Liver (tissue), 9 donors: Measurements from ENCODE around the gene MARS1. TPM values are rescaled to one million over a fixed set of nuclear protein-coding genes. Genes with fewer than 3 reads are reported as not detected.

Experiments
- DNase-seq: peaks from one replicate; pipeline ENCODE4 v3.0.0-alpha.2; 2017; ENCODE audit warnings: low spot score
- H3K27ac ChIP-seq, 2 donors: one replicate each; pipeline ENCODE4 v1.7.0; 2013; ENCODE audit warnings: inconsistent platforms in 2 of 2, low read length in 2 of 2, control low read depth in 1 of 2, low read depth in 1 of 2, mild to moderate bottlenecking in 1 of 2
- H3K27me3 ChIP-seq, 4 donors: one replicate each; pipeline versions ENCODE4 v1.6.1 to v1.7.0; 2013; ENCODE audit warnings: low read length in 3 of 4, inconsistent platforms in 1 of 4, mild to moderate bottlenecking in 1 of 4, moderate library complexity in 1 of 4; ENCODE audit not compliant: control insufficient read depth in 4 of 4, insufficient read depth in 4 of 4
- H3K36me3 ChIP-seq, 4 donors: one replicate each; pipeline versions ENCODE4 v1.6.1 to v1.7.0; 2013; ENCODE audit warnings: low read length in 3 of 4, mild to moderate bottlenecking in 3 of 4, low read depth in 1 of 4, moderate library complexity in 1 of 4; ENCODE audit not compliant: control insufficient read depth in 4 of 4, insufficient read depth in 3 of 4
- H3K4me1 ChIP-seq, 4 donors: one replicate each; pipeline versions ENCODE4 v1.6.1 to v1.7.0; 2013; ENCODE audit warnings: low read length in 3 of 4, mild to moderate bottlenecking in 3 of 4, moderate library complexity in 1 of 4; ENCODE audit not compliant: control insufficient read depth in 4 of 4, insufficient read depth in 4 of 4
- H3K4me3 ChIP-seq, 3 donors: one replicate each; pipeline versions ENCODE4 v1.6.1 to v1.7.0; 2013; ENCODE audit warnings: low read length in 3 of 3, control low read depth in 1 of 3, low read depth in 1 of 3, mild to moderate bottlenecking in 1 of 3
- H3K9ac ChIP-seq, 2 donors: one replicate each; pipeline ENCODE4 v1.7.0; 2013; ENCODE audit warnings: low read length in 2 of 2, mild to moderate bottlenecking in 2 of 2, moderate library complexity in 2 of 2, control low read depth in 1 of 2, low read depth in 1 of 2
- H3K9me3 ChIP-seq, 4 donors: one replicate each; pipeline versions ENCODE4 v1.6.1 to v1.7.0; 2013; ENCODE audit warnings: low read length in 3 of 4; ENCODE audit not compliant: control insufficient read depth in 4 of 4
- ATF3 ChIP-seq: IDR thresholded peaks from 2 replicates; pipeline ENCODE4 v1.6.1; 2016; ENCODE audit warnings: antibody characterized with exemption
- CTCF ChIP-seq: fragments of 150-350 bp; IDR thresholded peaks from 2 replicates; pipeline ENCODE4 v1.5.1; 2017; ENCODE audit warnings: improper control_type of control experiment, low read depth, low read length; ENCODE audit not compliant: missing input control
- EGR1 ChIP-seq, 2 donors: IDR thresholded peaks; 2 replicates each; pipeline ENCODE4 v1.6.1; 2016 to 2018; ENCODE audit warnings: antibody characterized with exemption in 2 of 2, low read depth in 2 of 2
- FOXA1 ChIP-seq: IDR thresholded peaks from 2 replicates; pipeline ENCODE4 v1.6.1; 2016; ENCODE audit warnings: antibody characterized with exemption
- FOXA2 ChIP-seq: IDR thresholded peaks from 2 replicates; pipeline ENCODE4 v1.6.1; 2016; ENCODE audit warnings: antibody characterized with exemption
- GABPA ChIP-seq, 2 donors: IDR thresholded peaks in 1 of 2; conservative IDR thresholded peaks in 1 of 2; 2 replicates each; pipeline ENCODE4 v1.6.1; 2016; ENCODE audit warnings: antibody characterized with exemption in 2 of 2, mild to moderate bottlenecking in 1 of 2, moderate library complexity in 1 of 2
- HNF4A ChIP-seq, 2 donors: conservative IDR thresholded peaks; 2 replicates each; pipeline ENCODE4 v1.6.1; 2016; ENCODE audit warnings: antibody characterized with exemption in 2 of 2, mild to moderate bottlenecking in 2 of 2
- HNF4G ChIP-seq: IDR thresholded peaks from 2 replicates; pipeline ENCODE4 v1.6.1; 2016; ENCODE audit warnings: antibody characterized with exemption
- JUND ChIP-seq, 2 donors: IDR thresholded peaks; 2 replicates each; pipeline ENCODE4 v1.6.1; 2016; ENCODE audit warnings: antibody characterized with exemption in 2 of 2
- MAX ChIP-seq: IDR thresholded peaks from 2 replicates; pipeline ENCODE4 v1.6.1; 2016; ENCODE audit warnings: antibody characterized with exemption
- NR2F2 ChIP-seq: IDR thresholded peaks from 2 replicates; pipeline ENCODE4 v1.6.1; 2016; ENCODE audit warnings: antibody characterized with exemption
- RAD21 ChIP-seq, 2 donors: IDR thresholded peaks; 2 replicates each; pipeline ENCODE4 v1.6.1; 2016; ENCODE audit warnings: antibody characterized with exemption in 2 of 2, mild to moderate bottlenecking in 2 of 2
- REST ChIP-seq: IDR thresholded peaks from 2 replicates; pipeline ENCODE4 v1.6.1; 2016; ENCODE audit warnings: antibody characterized with exemption, mild to moderate bottlenecking
- RXRA ChIP-seq, 2 donors: IDR thresholded peaks; 2 replicates each; pipeline ENCODE4 v1.6.1; 2017 to 2018; ENCODE audit warnings: antibody characterized with exemption in 2 of 2, mild to moderate bottlenecking in 1 of 2
- SP1 ChIP-seq: IDR thresholded peaks from 2 replicates; pipeline ENCODE4 v1.6.1; 2018; ENCODE audit warnings: antibody characterized with exemption, mild to moderate bottlenecking
- TAF1 ChIP-seq: conservative IDR thresholded peaks from 2 replicates; pipeline ENCODE4 v1.6.1; 2016; ENCODE audit warnings: antibody characterized with exemption, mild to moderate bottlenecking
- YY1 ChIP-seq: IDR thresholded peaks from 2 replicates; pipeline ENCODE4 v1.6.1; 2016; ENCODE audit warnings: antibody characterized with exemption, mild to moderate bottlenecking
- ZBTB33 ChIP-seq: IDR thresholded peaks from 2 replicates; pipeline ENCODE4 v1.6.1; 2016; ENCODE audit warnings: antibody characterized with exemption
- WGBS: extraction: QIAGEN DNeasy Blood & Tissue Kit; methylation state at CpG from one replicate; pipeline ENCODE4 v1.1.7; 2013; 5-methylcytosine and 5-hydroxymethylcytosine counted together
- polyA plus RNA-seq, 2 donors: library from polyadenylated mRNA; stranded (reverse) in 1 of 2; unstranded in 1 of 2; fragments of 200-250 nt in 1 of 2; fragments of >200 nt in 1 of 2; fragmentation: Nextera tagmentation in 1 of 2; extraction: Ambion mirVana in 1 of 2; gene quantifications; one replicate each; pipeline versions ENCODE4 v1.2.1 to v1.2.3, GENCODE V29; 2013 to 2015
- total RNA-seq, 2 donors: library from RNA; depleted of rRNA; stranded (reverse); fragments of >200 nt; gene quantifications; one replicate each; pipeline ENCODE4 v1.2.3, GENCODE V29; 2014
- donor health status: healthy.
- donor health status: healthy.
- donor health status: healthy.
- donor health status: healthy.
- donor health status: healthy.

MARS1 gene
- total and polyA plus RNA-seq, 4 donors: 43.9 to 83.3 (median 56.0) TPM

GRCh38 chr12:57485695-57486094, 2.2 kb upstream of the MARS1 start:
- Histone ChIP-seq H3K4me1 (peaks cover 2 to 17% (median 11%) of the 10 kb centered on the region in 4 donors), H3K9ac (no peak overlapping the region), H3K9me3 (no peaks in the 10 kb centered on the region), H3K27ac (no peak overlapping the region), H3K27me3 (no peaks in the 10 kb centered on the region), H3K36me3 (peaks cover 3 to 14% (median 7%) of the 10 kb centered on the region in 4 donors), H3K4me3 (no peak overlapping the region)
- TF ChIP-seq EGR1 (IDR thresholded peaks at IDR 0.05; ENCODE audit: low read depth in 2 of 2) (no peak), RAD21 (IDR thresholded peaks at IDR 0.05) (no peak), NR2F2 (no peak), SP1 (no peak), JUND (IDR thresholded peaks at IDR 0.05) (no peak), RXRA (IDR thresholded peaks at IDR 0.05) (no peak), MAX (no peak), FOXA2 (no peak), HNF4G (no peak)
- DNase-seq: no peak

- TF ChIP-seq RAD21 (IDR thresholded peaks at IDR 0.05) (no peak), EGR1 (IDR thresholded peaks at IDR 0.05; ENCODE audit: low read depth in 2 of 2) (no peak), MAX (no peak), FOXA1 (no peak), SP1 (no peak), FOXA2 (no peak), CTCF (no peak), ZBTB33 (no peak), HNF4A (conservative IDR thresholded peaks at IDR 0.05) (no peak), NR2F2 (no peak), ATF3 (no peak), JUND (IDR thresholded peaks at IDR 0.05) (no peak), HNF4G (no peak), RXRA (IDR thresholded peaks at IDR 0.05) (no peak), YY1 (no peak), GABPA (IDR thresholded peaks at IDR 0.05 in 1 of 2, conservative IDR thresholded peaks at IDR 0.05 in 1 of 2) (no peak), REST (no peak), TAF1 (no peak)
- H3K27me3 ChIP-seq: no peaks in the 10 kb centered on the region
- 91% methylated on average over 27 of the region's 27 CpGs for WGBS
- peaks cover 5 to 23% (median 16%) of the 10 kb centered on the region in 4 donors for H3K36me3 ChIP-seq
- H3K4me1 ChIP-seq: peaks cover 2 to 17% (median 11%) of the 10 kb centered on the region in 4 donors
- no peaks in the 10 kb centered on the region for H3K9me3 ChIP-seq
- no peak overlapping the region for H3K9ac ChIP-seq
- H3K27ac ChIP-seq: no peak overlapping the region
- no peak for DNase-seq
- no peak overlapping the region for H3K4me3 ChIP-seq
These were observed 742 bp upstream of the MARS1 start for GRCh38 chr12:57487055-57487596.
